ENCODE data around the gene FHAD1.

DNA sequence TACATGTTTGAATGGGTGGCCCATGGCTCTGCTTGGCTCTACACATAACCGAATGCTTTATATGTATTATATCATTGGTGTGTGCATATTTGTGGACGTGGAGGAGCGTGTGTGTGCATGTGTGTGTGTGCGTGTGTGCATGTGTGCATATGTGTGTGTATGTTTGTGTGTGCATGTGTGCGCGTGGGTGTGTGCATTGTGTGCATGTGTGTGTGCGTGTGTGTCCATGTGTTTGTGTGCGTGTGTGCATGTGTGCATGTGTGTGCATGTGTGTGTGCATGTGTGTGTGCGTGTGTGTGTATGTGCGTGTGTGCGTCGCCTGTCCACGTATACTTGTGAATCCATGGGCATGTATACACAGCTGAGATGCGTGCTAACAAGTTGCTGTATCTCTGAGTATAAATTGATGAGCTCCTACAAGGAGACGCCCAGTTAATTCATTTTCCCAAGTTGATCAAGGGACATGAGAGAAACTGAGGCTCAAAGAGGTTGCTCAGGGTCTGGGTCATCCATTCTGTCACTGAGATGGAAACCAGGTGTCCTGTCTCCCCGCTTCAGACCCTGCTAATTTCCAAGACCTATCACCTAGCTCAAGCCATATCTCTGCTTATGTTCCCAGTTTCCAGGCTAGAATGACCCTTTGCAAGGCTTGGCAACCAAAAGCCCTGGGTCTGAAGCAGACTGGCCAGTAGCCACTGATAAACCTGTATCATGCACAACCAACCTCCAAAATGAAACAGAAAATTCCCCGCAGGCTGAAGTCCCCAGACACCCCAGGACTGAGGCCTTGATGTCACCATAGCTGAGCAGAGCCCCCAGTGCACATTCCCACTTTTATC lies 188.4 kb downstream of the FHAD1 start:
- TF ChIP-seq POLR2AphosphoS5 (IDR thresholded peaks at IDR 0.05; ENCODE audit: insufficient read depth in 1 of 2, low read depth in 1 of 2) (no peak), POLR2A (IDR thresholded peaks at IDR 0.05) (no peak)
- TF ChIP-seq, protein P1, sequence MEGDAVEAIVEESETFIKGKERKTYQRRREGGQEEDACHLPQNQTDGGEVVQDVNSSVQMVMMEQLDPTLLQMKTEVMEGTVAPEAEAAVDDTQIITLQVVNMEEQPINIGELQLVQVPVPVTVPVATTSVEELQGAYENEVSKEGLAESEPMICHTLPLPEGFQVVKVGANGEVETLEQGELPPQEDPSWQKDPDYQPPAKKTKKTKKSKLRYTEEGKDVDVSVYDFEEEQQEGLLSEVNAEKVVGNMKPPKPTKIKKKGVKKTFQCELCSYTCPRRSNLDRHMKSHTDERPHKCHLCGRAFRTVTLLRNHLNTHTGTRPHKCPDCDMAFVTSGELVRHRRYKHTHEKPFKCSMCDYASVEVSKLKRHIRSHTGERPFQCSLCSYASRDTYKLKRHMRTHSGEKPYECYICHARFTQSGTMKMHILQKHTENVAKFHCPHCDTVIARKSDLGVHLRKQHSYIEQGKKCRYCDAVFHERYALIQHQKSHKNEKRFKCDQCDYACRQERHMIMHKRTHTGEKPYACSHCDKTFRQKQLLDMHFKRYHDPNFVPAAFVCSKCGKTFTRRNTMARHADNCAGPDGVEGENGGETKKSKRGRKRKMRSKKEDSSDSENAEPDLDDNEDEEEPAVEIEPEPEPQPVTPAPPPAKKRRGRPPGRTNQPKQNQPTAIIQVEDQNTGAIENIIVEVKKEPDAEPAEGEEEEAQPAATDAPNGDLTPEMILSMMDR (IDR thresholded peaks at IDR 0.05): no peak
